ENCODE measurements around the gene TFG.
"Not testable (repeated sequence)": the region's sequence is repeated elsewhere in the genome, so short reads cannot be mapped to it uniquely, and the experiment has no call there.

DNA sequence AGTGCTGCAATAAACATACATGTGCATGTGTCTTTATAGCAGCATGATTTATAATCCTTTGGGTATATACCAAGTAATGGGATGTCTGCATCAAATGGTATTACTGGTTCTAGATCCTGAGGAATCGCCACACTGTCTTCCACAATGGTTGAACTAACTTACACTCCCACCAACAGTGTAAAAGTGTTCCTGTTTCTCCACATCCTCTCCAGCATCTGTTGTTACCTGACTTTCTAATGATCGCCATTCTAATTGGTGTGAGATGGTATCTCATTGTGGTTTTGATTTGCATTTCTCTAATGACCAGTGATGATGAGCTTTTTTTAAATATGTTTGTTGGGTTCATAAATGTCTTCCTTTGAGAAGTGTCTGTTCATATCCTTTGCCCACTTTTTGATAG lies 38.3 kb upstream of the TFG start:
- TF ChIP-seq, protein P1, sequence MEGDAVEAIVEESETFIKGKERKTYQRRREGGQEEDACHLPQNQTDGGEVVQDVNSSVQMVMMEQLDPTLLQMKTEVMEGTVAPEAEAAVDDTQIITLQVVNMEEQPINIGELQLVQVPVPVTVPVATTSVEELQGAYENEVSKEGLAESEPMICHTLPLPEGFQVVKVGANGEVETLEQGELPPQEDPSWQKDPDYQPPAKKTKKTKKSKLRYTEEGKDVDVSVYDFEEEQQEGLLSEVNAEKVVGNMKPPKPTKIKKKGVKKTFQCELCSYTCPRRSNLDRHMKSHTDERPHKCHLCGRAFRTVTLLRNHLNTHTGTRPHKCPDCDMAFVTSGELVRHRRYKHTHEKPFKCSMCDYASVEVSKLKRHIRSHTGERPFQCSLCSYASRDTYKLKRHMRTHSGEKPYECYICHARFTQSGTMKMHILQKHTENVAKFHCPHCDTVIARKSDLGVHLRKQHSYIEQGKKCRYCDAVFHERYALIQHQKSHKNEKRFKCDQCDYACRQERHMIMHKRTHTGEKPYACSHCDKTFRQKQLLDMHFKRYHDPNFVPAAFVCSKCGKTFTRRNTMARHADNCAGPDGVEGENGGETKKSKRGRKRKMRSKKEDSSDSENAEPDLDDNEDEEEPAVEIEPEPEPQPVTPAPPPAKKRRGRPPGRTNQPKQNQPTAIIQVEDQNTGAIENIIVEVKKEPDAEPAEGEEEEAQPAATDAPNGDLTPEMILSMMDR (IDR thresholded peaks at IDR 0.05) = not testable (repeated sequence)
- not testable (repeated sequence) for TF ChIP-seq POLR2A (IDR thresholded peaks at IDR 0.05)
